WTC11 (cell line): ENCODE data around the gene AZIN2. TPM values are rescaled to one million over a fixed set of nuclear protein-coding genes. Genes with fewer than 3 reads are reported as not detected.

Experiments used
- ATAC-seq: fragments of 200-7000 bp; cut with Tn5 transposase; 2 replicates; pipeline ENCODE4 v1.10.0; 2021; ENCODE audit warnings: mild to moderate bottlenecking, moderate library complexity
- CTCF ChIA-PET: fragments of 300-600 bp; sonication (Branson Sonifier 250); formaldehyde crosslinking; loops from one replicate; lab custom pipeline; 2021; ENCODE audit warnings: antibody characterized with exemption; lab: Charles Lee
- POLR2A ChIA-PET: fragments of 350-600 bp; sonication (Branson Sonifier 250); formaldehyde crosslinking; loops from one replicate; lab custom pipeline; 2021; ENCODE audit warnings: antibody characterized with exemption; lab: Charles Lee
- DNase-seq: peaks from one replicate; pipeline ENCODE4 v3.0.0; 2021; ENCODE audit warnings: low spot score
- H3K27ac Mint-ChIP-seq: 2 replicates; pipeline ENCODE4 v1.8.0; 2021; ENCODE audit warnings: mixed read lengths
- H3K27me3 Mint-ChIP-seq: 2 replicates; pipeline ENCODE4 v1.8.0; 2021; ENCODE audit warnings: low read depth, mild to moderate bottlenecking, moderate library complexity, mixed read lengths
- H3K36me3 Mint-ChIP-seq: 2 replicates; pipeline ENCODE4 v1.8.0; 2021; ENCODE audit warnings: mixed read lengths
- H3K4me1 Mint-ChIP-seq: 2 replicates; pipeline ENCODE4 v1.8.0; 2022; ENCODE audit warnings: mixed read lengths
- H3K4me3 Mint-ChIP-seq: 2 replicates; pipeline ENCODE4 v1.8.0; 2021; ENCODE audit warnings: mild to moderate bottlenecking, moderate library complexity, mixed read lengths
- H3K9me3 Mint-ChIP-seq: 2 replicates; pipeline ENCODE4 v1.8.0; 2021; ENCODE audit warnings: mixed read lengths
- ATF1 ChIP-seq: sonication (generic); formaldehyde crosslinking; IDR thresholded peaks from 2 replicates; pipeline ENCODE4 v1.8.1; 2023; ENCODE audit warnings: mild to moderate bottlenecking, moderate library complexity, missing genetic modification reagents
- CTCF ChIP-seq: fragments of 200-600 bp; IDR thresholded peaks from 2 replicates; pipeline ENCODE4 v1.8.0; 2022; ENCODE audit warnings: antibody characterized with exemption
- E2F1 ChIP-seq: sonication (generic); formaldehyde crosslinking; IDR thresholded peaks from 2 replicates; pipeline ENCODE4 v1.8.0; 2022; ENCODE audit warnings: mild to moderate bottlenecking, missing genetic modification reagents
- E2F5 ChIP-seq: sonication (generic); formaldehyde crosslinking; IDR thresholded peaks from 2 replicates; pipeline ENCODE4 v1.8.1; 2022; ENCODE audit warnings: mild to moderate bottlenecking, moderate library complexity, missing genetic modification reagents
- EMX1 ChIP-seq: fragments of 250-450 bp; sonication (Bioruptor Pico); IDR thresholded peaks from 2 replicates; pipeline ENCODE4 v1.8.0; 2021; ENCODE audit warnings: mild to moderate bottlenecking
- FOXK1 ChIP-seq: sonication (generic); formaldehyde crosslinking; IDR thresholded peaks from 2 replicates; pipeline ENCODE4 v1.8.0; 2022; ENCODE audit warnings: mild to moderate bottlenecking, moderate library complexity, missing genetic modification reagents
- JUN ChIP-seq: sonication (generic); formaldehyde crosslinking; IDR thresholded peaks from 2 replicates; pipeline ENCODE4 v1.8.0; 2023; ENCODE audit warnings: mild to moderate bottlenecking, missing genetic modification reagents
- MXD4 ChIP-seq: fragments of 250-450 bp; sonication (Bioruptor Pico); IDR thresholded peaks from 2 replicates; pipeline ENCODE4 v1.8.0; 2021; ENCODE audit warnings: mild to moderate bottlenecking, moderate library complexity, borderline replicate concordance
- OVOL2 ChIP-seq: fragments of 250-450 bp; sonication (Bioruptor Pico); IDR thresholded peaks from 2 replicates; pipeline ENCODE4 v1.9.0; 2021; ENCODE audit warnings: mild to moderate bottlenecking, borderline replicate concordance
- TEAD1 ChIP-seq: sonication (generic); formaldehyde crosslinking; IDR thresholded peaks from 2 replicates; pipeline ENCODE4 v1.8.0; 2022; ENCODE audit warnings: mild to moderate bottlenecking, missing genetic modification reagents
- TEAD4 ChIP-seq: sonication (generic); formaldehyde crosslinking; IDR thresholded peaks from 2 replicates; pipeline ENCODE4 v1.8.0; 2022; ENCODE audit warnings: mild to moderate bottlenecking, missing genetic modification reagents
- ZNF138 ChIP-seq: sonication (generic); formaldehyde crosslinking; conservative IDR thresholded peaks from 2 replicates; pipeline ENCODE4 v1.8.1; 2022; ENCODE audit warnings: mild to moderate bottlenecking, moderate library complexity, missing genetic modification reagents
- ZNF416 ChIP-seq: fragments of 250-450 bp; sonication (Bioruptor Pico); IDR thresholded peaks from 2 replicates; pipeline ENCODE4 v1.9.0; 2021; ENCODE audit warnings: mild to moderate bottlenecking, inconsistent platforms
- ZNF532 ChIP-seq: fragments of 250-450 bp; sonication (Bioruptor Pico); IDR thresholded peaks from 2 replicates; pipeline ENCODE4 v1.9.0; 2021; ENCODE audit warnings: mild to moderate bottlenecking, borderline replicate concordance
- total RNA-seq: library from RNA; stranded (reverse); gene quantifications from 3 replicates; pipeline ENCODE4 v1.2.3, GENCODE V29; 2021

The AZIN2 gene
- total RNA-seq, 1 experiment from 2014 or later, result 1.7 TPM

GRCh38 chr1:33097137-33097611 is 16.2 kb downstream of the AZIN2 start (continued):
- TF ChIP-seq ZNF532, result no peak

GRCh38 chr1:33097762-33098161 is 16.8 kb downstream of the AZIN2 start:
- no peak for DNase-seq
- no peak for TF ChIP-seq CTCF
- no peak for TF ChIP-seq TEAD1 (CRISPR knock-in tag)

GRCh38 chr1:33098371-33098770 is 17.4 kb downstream of the AZIN2 start:
- peaks cover 11% of the 10 kb centered on the region for H3K4me1 Mint-ChIP-seq
- DNase-seq, result no peak
- CTCF ChIA-PET, result interaction anchor here (0.9 to 1.9 kb wide), 3 partner anchors 12 to 206 kb away, joined by 4 to 8 read pairs (median 4); no protein-coding TSS in a partner anchor
- no peaks in the 10 kb centered on the region for H3K9me3 Mint-ChIP-seq
- TF ChIP-seq E2F1 (CRISPR knock-in tag) (no peak), MXD4 (CRISPR knock-in tag) (no peak), ATF1 (CRISPR knock-in tag) (no peak), ZNF138 (CRISPR knock-in tag) (no peak), TEAD4 (CRISPR knock-in tag) (no peak), JUN (CRISPR knock-in tag) (no peak), E2F5 (CRISPR knock-in tag) (no peak), EMX1 (no peak), OVOL2 (CRISPR knock-in tag) (no peak), ZNF416 (CRISPR knock-in tag) (no peak), FOXK1 (no peak)
- TF ChIP-seq, all 79 proteins: peak for 0
- ATAC-seq, result no peak
- Mint-ChIP-seq H3K36me3 (no peaks in the 10 kb centered on the region), H3K4me3 (no peak overlapping the region), H3K27me3 (peaks cover 34% of the 10 kb centered on the region), H3K27ac (no peak overlapping the region)
- POLR2A ChIA-PET, result no interaction called here

More at GRCh38 chr1:33097762-33098161, 16.8 kb downstream of the AZIN2 start:
- H3K36me3 Mint-ChIP-seq, result no peaks in the 10 kb centered on the region
- no peak overlapping the region for H3K27ac Mint-ChIP-seq
- peaks cover 31% of the 10 kb centered on the region for H3K27me3 Mint-ChIP-seq
- POLR2A ChIA-PET, result no interaction called here
- no peaks in the 10 kb centered on the region for H3K9me3 Mint-ChIP-seq
- peaks cover 15% of the 10 kb centered on the region for H3K4me1 Mint-ChIP-seq
- CTCF ChIA-PET, result interaction anchor here (0.9 kb wide), 1 partner anchor 12 kb away, joined by 4 read pairs; no protein-coding TSS in a partner anchor
- no peak for ATAC-seq
- no peak overlapping the region for H3K4me3 Mint-ChIP-seq
